GM18868 (cell line): ENCODE results near the gene WDR45B.

Experiments used
- ATAC-seq: cut with Tn5 transposase; IDR thresholded peaks from one replicate; pipeline ENCODE4 v1.9.1; 2021; ENCODE audit warnings: mild to moderate bottlenecking, moderate library complexity; ENCODE audit not compliant: unreplicated experiment

Gene WDR45B

DNA sequence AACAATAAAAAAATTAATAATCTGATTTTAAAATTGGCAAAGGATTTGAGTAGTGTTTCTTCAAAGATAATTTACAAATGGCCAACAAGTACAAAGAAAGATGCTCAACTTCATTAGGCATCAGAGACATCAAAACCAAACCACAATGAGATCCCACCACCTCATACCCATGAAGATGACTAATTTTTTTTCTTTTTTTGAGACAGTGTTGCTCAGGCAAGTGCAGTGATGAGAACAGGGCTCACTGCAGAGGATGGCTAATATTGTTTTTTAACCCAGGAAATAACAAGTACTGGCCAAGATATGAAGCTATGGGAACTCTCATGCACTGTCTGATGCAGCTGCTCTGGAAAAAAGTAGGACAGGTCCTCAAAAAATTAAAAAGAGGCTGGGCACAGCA is 14.9 kb downstream of the WDR45B start:
- ATAC-seq, result no peak

DNA sequence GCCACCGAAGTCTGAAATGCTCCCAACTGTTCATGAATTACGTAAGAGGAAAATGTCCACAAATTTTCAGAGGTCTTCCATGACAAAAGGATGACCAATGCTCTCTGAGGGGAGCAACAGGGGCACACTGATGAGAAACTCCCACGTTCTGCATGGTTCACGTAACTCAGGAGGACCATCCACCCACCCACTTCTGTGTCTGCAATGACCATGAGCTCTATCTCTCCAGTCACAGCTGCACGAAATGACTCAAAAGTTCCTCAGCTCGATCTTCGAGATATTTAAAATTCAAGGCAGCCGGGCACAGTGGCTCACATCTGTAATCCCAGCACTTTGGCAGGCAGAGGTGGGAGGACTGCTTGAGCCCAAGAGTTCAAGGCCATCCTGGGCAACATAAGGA is 15.8 kb downstream of the WDR45B start:
- no peak for ATAC-seq

DNA sequence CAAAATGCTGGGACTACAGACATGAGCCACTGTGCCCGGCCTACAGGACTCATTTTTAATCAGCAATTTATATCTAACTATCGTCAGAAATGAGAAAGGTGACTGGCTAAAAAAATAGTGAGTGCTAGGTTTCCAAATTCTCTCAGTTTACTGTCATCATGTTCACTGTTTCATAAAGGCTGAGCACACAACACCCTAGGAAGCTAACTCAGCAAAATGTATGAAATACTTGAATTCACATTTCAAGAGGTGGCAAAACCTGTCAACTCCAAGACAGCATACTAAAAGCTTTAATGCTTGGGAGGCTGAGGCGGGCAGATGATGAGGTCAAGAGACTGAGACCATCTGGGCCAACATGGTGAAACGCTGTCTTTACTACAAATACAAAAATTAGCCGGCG is 16.7 kb downstream of the WDR45B start:
- no peak for ATAC-seq

DNA sequence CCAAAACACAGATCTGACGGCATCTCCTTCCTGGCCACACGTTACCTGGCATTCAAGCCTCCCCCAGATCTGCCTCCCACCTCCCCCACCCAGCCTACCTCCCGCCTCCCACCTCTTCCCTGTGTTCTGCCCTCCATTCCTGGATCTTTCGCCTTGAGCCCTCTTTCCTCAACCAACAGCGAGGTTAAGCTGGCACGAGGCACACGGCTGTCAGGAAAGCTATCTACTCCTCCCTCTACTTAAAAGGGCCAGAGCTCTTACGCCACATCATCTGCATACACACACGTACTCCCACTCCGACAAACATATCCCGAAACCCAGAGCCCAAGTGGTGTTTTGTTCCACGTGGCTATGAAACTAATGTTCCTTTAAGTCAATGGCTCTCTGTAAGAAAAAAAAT is 18.0 kb downstream of the WDR45B start:
- ATAC-seq, result no peak

DNA sequence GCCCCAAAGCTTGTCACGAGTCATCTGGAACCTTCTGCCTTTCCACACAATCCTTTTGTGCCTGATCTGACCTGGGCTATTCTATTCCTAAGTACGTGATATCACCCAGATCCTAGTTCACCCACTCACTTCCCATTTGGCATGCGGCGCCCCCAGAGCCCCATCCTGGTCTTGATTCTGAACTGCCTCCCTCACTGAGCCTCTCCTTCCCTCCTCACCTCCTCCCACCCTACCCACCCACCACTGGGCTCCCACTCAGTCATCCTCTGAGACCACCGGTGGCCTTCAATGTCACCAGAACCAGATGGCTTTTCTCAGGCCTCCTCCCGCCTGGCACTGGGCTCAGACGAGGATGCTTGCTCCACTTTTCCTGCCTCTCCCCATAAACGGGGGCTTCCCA is 18.5 kb downstream of the WDR45B start:
- no peak for ATAC-seq

DNA sequence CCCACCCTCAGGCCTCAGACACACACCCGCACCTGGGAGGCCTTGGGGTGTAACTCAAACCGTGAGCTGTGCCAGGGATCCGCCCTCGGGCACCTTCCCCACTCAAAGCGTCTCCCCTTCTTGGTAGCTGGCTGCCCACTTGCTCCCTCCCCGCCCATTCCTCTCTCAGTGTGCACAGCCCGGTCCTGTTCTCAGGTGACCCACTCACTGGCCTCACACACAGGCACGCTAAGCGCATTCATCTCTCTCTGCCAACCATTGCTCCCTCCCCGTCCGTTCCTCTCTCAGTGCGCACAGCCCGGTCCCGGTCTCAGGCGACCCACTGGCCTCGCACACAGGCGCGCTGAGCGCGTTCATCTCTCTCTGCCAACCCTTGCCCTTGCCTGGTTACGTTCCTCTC is 20.8 kb downstream of the WDR45B start:
- no peak for ATAC-seq

DNA sequence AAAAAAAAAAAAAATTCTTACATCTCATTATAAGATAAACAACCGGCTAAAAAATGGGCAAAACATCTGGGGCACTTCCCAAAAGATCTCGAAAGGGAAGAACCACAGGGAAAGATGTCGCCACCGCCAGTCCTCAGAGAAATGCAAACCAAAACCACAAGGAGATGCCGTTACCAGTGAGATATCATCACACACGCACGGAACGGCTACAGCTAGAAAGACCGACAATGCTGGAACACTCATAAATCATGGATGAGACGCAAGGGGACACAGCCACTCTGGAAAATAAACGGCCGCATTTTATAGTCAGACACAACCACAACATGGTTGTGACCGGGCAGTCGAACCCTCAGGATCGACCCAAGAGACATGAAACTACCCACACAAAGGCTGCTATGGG is 24.5 kb downstream of the WDR45B start:
- ATAC-seq, result no peak

DNA sequence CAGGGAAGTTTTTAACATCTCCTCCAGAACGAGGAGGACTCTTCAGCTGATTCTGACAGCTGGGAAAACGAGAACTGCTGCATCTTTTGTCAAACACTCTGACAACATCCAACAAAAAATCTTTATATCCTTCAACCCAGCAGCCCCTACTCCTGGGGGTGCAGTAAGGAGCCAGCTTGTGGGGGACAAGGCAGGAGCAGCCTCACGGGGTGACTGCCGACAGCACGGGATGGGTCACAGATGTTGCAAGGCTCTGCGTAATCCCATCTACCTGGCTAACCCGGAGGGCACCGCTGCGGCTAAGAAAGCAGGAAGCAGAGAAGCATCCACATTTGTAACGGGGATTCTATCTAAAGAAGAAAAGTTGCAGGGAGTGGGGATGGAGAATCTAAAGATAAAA is 28.6 kb downstream of the WDR45B start:
- ATAC-seq, result no peak

DNA sequence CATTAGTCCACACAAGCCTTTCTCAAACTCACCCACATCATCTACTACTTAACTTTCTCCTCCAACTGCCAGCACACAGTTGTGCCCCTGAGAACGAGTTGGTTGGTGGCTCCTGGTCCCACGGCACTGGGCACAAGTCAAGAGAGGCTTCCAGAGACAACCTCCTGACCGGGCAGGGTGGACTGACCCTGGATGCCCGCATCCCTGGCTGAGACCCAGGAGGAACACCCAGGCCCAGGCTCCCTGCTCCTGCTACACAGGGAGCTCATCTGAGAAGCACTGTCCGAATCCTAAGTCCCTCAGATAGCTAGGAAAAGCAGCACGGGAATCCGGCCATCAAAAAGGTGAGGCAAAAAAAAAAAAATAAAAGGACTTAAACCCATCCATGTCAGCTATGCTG is 29.0 kb downstream of the WDR45B start:
- ATAC-seq, result no peak

DNA sequence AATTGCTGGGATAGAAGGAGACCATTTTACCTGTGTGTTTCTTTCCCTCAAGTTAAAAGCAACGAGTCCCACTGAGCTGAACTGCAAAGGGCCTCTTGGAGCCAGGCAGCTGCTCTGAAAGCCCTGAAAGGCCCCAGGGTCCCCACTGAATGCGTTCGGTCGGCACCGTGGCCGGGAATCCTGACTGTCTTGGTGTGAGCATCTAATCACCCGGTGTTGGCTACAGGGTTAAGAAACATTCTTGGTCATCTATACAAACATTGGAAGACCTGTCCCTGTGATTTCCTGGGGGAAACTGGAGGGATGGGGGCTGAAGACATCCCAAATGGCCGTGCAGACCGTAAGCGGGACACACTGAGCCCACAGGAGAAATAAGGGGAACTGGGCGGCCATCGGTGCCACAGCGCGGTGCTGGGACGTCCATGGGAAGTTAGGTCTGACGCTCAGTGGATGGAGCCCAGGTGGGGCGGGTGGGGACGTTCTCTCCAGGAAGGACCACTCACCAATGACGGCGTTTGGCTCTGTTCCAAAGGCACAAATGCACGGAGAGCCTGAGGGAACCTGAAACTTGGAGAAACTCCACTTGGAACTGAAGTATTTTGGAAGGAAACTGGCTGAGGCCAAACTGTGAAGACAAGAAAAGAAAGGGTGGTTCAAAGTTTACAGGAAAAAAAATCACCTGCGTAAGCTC is 32.1 kb downstream of the WDR45B start:
- ATAC-seq, result no peak

DNA sequence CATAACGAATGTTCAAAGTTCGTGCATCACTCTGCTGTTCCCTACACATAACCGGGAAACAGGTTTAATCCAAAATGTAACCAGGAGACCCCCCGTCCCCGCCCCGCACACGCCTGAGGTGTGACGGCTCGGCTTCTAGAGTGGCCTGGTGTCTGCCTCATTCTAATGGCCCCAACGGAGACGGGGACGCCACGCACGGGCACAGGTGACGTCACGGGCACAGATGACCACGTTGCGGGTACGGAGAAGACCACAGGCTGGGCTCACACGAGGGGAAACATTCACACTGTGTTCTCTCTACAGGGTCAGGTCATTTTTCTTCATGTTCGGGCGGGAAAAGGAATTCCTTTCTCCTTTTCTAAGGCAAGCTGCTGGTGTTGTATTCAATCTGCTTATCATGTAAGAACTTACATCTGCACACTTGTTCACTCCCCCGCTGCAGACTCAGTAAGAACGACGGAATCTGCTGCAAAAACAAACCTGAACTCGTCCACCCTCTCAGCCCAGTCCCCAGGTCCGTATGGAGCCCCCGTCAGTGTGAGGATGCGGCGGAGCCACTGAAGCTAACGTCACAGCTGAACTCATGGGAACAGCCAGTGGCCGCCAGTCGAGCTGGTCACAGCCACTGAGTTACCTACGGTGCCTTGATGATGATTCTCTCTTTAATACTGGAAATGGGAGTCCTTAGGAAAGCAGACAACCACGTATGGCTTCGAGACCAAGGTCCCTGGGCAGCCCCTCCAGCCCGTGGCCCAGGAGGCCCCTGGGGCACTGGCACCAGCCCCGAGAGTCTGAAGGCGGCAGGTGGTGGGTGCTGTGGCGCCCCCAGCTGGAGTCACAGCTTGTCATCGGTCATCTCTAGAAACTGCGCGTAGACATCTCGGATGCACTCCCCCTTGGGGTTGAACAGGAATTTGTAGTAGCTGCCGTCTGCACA is 32.9 kb downstream of the WDR45B start:
- no peak for ATAC-seq

DNA sequence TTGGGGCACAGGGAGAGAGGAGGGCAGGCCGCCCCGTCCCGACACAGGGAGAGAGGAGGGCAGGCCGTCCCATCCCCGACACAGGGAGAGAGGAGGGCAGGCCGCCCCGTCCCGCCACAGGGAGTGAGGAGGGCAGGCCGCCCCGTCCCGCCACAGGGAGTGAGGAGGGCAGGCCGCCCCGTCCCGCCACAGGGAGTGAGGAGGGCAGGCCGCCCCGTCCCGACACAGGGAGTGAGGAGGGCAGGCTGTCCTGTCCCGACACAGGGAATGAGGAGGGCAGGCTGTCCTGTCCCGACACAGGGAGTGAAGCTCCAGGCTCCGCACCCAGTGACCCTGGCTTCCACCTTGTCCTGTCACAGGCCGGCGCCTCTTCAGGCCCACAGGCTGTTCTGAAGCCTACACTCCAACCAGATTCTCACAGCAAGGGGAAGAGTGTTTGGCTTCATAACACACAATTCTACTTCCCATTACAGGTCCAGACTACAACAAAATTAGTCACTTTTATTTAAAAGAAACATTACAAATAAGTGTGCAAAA is 34.1 kb downstream of the WDR45B start:
- no peak for ATAC-seq

DNA sequence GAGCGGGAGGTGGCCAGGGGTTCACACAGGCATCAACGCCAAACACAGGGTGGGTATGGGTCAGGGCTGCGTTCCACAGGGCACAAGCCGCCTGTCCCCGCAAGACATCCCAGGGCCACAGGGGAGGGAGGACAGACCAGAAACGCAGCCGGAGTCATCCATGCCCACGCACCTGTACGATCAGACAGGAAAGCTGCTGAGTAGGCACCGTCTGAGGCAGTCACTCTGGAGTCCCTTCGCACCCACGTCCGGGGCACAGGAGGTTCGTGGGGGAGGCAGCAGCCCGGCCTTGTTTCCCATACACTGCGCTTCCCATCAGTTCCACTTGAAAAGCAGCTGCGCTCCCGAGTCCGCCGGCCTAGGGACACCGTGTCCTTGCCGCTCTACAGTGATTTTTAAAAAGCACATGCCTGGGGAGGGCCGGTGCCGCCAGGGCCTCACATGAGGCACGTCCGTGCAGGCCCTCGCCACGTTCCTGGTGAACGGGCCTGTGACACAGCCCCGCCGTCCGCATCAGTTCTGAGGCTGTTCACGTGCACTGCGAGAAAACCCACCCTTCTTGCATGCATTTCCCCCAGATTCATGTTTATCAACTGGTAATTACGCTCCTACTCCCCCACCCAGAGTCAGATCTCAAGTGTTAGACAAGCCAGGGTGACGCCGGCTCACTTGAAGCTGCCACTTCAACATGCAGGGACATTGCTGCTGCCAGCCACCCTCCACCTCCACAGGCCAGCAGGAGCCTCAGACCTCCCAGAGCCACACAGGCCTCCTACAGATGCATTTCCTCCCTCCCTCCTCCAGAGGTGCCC is 34.8 kb downstream of the WDR45B start:
- no peak for ATAC-seq

DNA sequence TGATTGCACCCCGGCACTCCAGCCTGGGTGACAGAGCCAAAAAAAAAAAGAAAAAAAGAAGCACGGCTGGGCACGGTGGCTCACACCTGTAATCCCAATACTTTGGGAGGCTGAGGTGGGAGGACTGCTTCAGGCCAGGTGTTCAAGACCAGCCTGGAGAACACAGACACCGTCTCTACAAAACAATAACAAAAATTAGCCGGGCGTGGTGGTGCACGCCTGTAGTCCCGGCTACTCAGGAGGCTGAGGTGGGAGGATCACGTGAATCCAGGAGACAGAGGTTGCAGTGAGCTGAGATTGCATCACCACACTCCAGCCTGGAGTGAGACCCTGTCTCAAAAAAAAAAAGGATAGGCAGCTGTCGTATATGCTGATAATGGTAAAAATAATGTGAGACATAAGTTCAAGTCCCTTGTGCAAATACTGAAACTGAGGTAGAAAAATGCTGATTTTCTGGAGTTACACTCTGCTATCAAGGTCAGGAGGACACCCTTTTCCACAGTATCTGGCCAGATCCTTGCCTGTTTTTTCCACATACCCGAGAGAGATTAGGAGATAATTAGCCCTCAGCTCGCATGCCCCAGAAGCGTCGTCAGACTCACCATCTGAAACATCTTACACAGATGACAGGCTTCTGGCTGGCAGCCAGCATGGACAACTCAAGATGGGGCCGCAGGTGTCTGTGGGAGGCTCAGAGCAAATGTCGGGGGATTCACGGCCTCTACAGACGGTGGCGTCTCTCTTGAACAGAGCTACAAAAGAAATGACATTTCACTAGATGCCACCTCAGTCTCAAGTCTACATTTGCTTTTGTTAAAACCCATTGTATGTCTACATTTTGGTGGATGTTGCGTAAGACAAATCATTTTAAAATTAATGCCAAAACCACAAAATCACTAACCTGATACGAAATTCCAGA is 36.8 kb downstream of the WDR45B start:
- ATAC-seq, result no peak

DNA sequence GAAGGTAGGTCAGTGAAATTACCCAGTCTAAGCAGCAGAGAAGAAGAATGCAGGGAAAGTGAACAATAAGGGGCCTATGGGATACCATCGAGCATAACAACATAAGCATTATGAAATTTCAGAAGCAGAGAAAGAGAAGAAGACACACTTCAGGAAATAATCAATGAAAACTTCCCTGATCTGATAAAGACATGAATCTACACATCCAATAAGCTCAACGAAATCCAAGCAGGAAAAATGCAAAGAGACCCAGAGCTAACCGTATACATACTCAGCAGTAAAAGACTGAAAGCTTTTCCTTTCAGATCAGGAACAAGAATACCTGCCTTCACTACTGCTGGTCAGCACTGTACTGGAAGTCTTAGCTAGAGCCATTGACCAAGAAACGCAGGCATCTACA is 38.6 kb downstream of the WDR45B start:
- no peak for ATAC-seq

DNA sequence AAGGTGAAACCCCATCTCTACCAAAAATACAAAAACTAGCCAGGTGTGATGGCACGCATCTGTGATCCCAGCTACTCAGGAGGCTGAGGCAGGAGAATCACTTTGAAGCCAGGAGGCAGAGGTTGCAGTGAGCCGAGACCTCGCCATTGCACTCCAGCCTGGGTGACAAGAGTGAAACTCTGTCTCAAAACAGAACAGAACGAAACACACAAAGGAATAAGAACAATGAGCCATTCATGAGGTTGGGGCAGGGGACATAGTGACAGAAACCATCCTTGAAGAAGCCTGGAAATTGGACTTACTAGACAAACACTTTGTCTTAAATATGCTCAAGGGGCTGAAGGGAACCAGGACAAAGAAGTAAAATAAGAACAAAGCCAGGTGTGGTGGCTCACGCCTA is 39.4 kb downstream of the WDR45B start:
- no peak for ATAC-seq

DNA sequence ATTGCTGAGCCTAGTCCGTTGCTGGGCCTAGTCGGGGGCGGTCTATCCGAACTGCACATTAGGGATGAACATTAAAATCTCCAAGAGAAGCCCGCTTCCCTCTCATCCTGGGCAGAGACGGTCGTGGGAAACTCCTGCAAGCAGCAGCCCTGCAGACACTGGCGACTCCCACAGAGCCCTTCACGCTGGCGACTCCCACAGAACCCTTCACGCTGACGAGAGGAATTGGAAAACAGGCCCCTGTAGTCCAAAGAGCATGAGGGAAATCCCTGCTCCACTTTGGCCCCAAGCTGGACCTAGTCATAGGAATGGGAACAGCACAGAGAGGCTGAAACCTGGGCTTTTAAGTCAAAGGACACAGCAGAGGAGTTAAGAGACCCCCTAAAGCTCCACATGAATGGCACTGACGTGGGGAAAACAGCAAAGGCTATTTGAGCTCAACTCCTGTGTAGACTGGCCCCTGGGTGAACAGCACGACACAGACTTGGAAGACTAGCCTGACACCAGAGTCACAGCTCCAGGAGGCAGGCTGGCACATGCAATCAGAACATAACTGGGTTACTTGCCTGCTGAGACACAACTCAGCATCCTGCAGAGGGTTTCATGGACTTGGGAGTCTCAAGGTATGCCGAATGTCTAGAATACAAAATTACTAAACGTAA is 42.2 kb downstream of the WDR45B start:
- ATAC-seq, result no peak

DNA sequence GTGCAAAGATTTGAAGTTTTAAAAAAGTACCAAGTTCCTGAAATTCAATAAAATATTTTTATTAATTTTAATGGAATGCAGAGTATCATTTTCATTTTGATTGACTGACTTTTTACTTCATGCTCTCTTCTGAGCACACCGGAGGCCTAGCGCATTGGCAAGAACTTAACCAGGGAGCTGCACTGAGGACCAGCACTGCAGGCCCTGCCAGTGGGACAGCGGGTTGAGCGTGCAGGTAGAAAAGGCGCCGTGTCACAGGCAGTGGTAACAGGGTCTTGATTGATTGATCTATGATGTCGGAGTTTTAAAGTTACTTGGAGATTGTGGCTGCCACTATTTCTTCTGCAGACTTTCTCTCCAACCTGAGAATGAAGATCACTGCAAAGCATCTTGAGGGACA is 43.7 kb downstream of the WDR45B start:
- no peak for ATAC-seq

DNA sequence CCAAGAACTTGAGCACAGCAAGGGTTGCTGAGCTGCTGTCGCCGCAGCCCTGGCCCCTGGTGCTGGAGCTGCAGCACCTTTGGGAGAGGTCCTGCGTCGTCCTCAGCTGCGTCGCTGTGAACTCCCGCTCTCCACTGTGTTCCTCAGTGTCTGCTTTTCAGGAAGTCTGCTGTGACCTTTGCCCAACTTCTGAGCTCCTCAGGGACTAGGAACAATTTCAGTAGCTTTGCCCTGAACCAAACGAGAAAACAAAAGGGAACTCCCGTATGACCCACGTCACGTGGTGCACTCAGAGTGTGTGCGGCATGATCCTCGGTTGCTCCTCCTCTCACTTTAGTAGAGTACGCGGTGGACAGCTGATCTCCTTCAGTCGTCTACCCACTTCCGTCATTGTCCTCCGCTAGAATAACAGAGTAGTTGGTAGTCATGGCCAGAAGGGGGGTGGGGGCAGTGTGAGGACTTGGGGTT is 44.2 kb downstream of the WDR45B start:
- ATAC-seq, result no peak
